Epithelial cell of prostate (primary cell): ENCODE data around the gene KLHL17.
"Not testable (repeated sequence)": the region's sequence is repeated elsewhere in the genome, so short reads cannot be mapped to it uniquely, and the experiment has no call there.

Experiments
- DNase-seq: peaks from one replicate; pipeline ENCODE4 v3.0.0-alpha.2; 2011; ENCODE audit warnings: low read depth, low spot score
- H3K27ac ChIP-seq: fragments of 450-650 bp; 2 replicates; pipeline ENCODE4 v1.5.1; 2017; ENCODE audit warnings: mild to moderate bottlenecking

Gene KLHL17

DNA sequence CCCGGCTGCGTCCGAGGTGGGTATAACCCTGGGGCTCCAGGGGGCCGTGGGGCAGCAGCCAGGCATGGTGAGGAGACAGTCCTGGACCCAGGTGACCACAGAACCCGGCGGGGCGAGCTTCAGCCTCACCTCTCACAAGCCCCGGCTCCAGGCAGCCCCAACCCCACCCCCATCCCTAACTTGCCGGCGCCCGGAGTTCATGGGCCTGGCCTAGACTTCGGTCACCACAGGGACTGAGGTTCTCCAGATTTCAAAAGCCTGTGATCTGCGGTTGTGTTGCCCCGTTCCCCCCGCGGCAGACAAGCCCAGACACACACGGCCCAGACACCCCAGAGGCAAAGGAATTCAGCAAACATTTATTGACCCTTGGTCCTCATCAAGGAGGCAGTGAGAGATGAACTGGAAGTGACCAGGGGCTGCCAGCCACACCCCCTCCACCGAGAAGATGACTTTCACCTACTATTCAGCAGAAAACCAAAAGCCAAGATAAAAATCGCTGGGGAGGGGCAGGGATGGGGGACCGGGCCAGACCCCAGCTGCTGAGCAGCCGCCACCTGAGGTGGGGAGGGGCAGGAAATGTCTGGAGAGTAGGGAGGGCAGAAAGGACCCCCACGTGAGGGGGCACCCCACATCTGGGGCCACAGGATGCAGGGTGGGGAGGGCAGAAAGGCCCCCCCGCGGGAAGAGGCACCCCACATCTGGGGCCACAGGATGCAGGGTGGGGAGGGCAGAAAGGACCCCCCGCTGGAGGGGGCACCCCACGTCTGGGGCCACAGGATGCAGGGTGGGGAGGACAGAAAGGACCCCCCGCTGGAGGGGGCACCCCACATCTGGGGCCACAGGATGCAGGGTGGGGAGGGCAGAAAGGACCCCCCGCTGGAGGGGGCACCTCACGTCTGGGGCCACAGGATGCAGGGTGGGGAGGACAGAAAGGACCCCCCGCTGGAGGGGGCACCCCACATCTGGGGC lies 35.6 kb downstream of the KLHL17 start:
- DNase-seq, result no peak
- no peak overlapping the region for H3K27ac ChIP-seq

- no peak overlapping the region for H3K27ac ChIP-seq
- no peak for DNase-seq
Observed at GRCh38 chr1:996851-997712, 36.7 kb downstream of the KLHL17 start.

DNA sequence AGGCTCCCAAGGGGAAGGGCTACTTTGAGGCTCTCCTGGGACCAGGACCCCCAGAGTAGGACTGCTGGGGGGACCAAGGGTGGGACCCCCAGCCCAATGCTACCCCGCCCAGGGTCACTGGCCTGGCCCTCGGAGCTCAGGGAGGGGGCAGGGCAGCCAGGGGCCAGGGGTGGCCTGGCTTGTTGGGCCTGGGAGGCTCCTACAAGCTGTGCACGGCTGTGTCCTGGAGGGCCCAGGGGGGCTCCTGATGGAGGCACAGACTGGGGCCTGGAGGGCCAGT lies 37.3 kb downstream of the KLHL17 start:
- no peak overlapping the region for H3K27ac ChIP-seq
- no peak for DNase-seq

- H3K27ac ChIP-seq, result no peak overlapping the region
- DNase-seq, result no peak
Observed at GRCh38 chr1:997993-998744, 37.8 kb downstream of the KLHL17 start.

GRCh38 chr1:998745-998994 lies 38.3 kb downstream of the KLHL17 start:
- DNase-seq, result no peak
- no peak overlapping the region for H3K27ac ChIP-seq

GRCh38 chr1:998995-999724 lies 38.8 kb downstream of the KLHL17 start:
- peak overlapping the region; percentile 79 for H3K27ac ChIP-seq
- DNase-seq, result no peak

DNA sequence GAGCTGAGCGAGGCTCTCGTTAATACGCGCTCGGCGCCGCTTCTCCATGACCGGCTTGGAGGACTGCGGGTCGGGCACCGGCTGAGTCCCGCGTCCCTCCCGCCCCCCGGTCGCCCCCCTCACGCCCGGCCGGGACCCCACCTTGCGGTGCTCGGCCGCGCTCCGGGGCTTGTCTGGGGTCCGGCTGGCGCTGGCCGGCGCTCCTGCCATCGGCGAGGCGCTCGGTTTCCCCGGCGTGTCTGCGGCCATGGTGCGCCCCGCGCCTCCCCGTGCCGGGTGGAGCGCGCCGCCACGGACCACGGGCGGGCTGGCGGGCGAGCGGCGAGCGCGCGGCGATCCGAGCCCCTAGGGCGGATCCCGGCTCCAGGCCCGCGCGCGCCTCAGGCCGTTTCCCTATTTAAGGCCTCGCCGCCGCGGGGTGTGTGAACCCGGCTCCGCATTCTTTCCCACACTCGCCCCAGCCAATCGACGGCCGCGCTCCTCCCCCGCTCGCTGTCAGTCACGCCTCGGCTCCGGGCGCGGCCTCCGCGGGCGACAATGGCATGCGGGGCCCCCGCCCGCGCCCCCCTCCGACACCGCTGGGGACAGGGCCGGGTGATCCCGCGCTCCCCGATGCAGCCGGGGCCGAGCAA lies 39.5 kb downstream of the KLHL17 start, which contains the start of gene HES4:
Gene HES4 (minus strand): TSS at position 373 of the 632 bp plus-strand sequence. CDS start 124 bp downstream, at position 249.
- H3K27ac ChIP-seq, result peak within 1 kb of the TSS; percentile 79
- peak; percentile 64 for DNase-seq

DNA sequence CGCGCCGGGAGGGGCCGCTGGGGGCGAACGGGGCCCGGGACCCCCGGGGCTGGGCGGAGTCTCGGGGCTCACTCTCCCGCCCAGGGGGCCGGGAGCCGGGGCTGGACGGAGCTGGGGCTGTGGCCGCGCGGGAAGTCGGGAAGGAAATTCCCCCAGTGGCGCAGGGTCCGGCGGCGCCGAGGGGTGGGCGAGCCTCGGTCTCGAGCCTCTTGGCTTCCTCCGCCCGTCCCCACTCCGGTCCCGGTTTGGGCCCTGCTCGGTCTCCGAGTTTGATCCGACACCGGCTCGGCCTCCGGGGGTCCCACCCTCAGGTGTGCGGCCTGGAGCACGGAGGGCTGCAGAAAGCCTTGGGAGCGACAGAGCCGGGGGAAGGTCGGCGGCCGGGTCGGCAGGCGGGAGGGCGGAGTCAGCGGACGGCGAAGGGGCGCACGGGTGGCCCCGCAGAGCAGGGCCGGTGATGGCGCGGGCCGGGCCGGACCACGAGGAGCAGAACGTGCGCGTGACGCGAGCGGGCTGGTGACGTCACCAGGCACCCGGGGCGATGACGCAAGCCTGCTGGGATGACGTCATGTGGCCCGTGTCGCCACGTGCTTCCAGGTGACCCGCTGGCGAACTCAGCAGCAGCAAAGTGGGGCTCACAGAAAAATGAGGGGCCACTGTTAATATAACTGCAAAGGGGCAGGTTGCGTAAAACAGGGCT lies 40.1 kb downstream of the KLHL17 start:
- DNase-seq, result no peak
- H3K27ac ChIP-seq, result peak overlapping the region; percentile 79

DNA sequence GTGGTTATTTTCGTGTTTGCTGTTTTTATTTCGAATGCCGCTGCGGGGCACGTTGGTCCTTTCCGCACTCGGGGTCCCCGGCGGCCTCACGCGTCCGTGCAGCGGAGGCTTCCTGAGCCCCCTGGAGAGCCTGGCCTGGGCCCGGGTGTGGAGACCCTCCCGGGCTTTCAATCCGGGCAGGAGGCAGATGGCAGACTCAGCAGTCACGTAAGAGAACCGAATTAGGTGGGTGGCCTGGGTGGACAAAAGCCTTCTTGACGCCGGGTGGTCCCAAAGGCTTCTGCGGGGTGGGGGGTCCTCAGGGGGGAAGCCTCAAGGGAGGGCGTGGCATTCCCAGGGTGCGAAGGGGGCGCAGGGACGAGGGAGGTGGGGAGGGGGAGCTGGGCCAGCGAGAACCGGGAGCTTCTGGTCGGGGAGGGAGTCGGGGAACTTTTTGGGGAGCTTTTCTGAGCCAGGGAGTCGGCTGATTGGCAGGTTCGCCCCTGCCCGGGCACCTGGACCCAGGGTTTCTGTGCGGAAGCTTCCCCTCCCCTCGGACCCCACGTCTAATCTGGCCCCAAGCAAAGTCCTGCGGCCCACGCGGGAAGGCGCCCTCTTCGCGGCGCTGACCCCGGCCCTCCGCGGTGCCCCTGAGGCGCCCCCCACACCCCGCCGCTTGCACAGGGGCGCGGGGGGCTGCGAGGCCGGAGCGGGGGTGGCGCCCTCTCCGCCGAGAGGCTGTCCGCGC lies 40.8 kb downstream of the KLHL17 start:
- no peak for DNase-seq
- H3K27ac ChIP-seq, result peak overlapping the region; percentile 79

DNA sequence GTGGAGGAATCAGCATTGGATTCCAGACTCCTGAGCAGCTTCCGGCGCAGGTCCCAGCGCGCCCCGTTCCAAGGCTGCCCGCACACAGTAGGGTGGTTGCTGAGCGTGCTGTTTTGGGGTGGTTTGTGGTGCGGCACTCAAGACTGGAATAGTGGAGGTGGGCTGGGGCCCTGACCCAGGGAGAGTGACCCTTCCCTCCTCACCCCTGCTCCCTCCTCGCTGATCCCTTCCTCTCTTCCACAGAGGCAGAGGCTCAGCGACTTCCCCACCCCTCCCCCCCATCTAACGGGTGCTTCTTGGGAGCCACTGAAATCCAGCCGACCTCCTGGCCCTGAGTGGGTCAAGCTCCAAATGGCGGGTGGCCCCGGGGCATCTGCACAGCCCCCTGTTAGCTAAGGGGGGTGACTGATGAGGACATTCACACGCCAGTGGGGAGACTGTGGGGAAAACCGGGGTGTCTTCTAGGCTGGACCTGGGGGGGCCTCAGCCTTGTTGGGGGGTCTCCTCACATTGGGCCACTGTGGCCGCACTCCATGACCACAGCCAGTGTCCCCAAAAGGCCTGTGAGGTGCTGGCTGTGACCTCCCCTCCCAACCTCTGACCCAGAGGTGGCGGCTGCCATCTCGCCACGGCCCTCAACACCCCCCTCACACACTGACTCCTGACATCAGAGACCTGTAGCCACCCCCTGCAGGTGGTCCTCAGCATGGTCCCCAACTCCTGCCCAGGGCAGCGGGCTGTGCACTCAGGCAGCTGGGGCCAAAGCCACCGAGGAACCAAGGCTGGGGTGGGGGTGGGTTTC lies 43.4 kb downstream of the KLHL17 start:
- no peak overlapping the region for H3K27ac ChIP-seq
- no peak for DNase-seq

DNA sequence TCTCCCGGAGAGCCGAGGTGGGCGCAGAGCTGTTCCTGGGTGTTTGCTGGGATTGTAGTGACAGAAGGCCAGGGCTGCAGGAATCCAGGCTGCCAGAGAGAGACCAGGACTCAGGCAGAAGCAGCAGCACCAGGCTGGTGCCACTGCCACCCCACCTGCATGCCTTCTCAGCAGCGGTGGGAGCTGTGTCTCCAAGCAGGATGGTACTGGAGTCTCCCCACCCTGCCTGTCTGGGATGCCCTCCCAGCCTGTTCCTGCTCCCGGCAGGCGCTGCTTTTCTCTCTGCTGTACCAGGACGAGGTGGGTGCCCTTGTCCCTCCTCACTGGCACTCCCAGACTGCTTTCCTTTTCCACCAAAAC lies 44.0 kb downstream of the KLHL17 start:
- no peak overlapping the region for H3K27ac ChIP-seq
- DNase-seq, result no peak

DNA sequence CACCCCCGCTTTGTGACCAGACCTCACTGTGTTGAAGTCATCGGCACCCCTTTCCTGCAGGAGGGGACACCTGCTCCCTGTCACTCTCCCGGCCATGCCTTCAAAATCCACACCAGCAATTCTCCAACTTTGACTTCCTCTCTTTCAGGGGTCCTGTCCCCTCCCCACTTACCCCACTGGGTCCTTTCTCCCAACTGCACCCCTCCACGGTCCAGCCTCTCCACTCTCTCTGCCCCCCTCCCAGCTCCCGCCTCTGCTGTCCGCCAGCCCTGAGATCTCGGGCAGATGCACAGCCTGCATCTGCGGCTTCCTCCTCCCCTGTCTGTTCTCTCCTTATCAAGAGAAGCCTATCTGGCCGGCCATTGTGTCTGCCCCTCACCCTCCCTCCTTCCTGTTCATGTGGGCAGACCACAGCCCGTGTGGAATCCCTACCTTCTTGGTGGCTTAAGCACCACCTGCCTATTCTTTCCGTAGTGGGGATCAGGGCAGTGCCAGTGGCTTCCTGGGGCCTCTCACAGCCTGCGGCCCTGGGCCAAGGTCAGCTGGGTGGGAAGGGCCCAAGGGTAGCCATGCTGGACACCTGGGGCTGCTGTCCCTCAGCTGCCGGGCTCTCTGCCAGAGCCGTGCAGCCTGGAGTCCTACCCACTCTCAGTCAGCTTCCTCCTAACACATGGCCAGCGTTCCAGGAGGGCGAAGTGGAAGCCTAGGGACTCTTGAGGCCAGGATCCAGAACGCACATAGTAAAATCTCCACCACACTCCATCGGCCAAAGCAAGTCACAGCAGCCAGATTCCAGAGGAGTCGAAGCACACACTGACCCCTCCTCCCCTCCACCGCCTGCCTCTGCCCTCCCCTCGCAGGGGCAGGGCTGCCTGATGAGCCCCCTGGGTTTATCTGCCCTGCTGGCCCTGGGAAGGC lies 44.7 kb downstream of the KLHL17 start:
- no peak for DNase-seq
- no peak overlapping the region for H3K27ac ChIP-seq

- H3K27ac ChIP-seq, result no peak overlapping the region
- DNase-seq, result no peak
Observed at GRCh38 chr1:1005774-1006304, 45.5 kb downstream of the KLHL17 start.

- no peak overlapping the region for H3K27ac ChIP-seq
- DNase-seq, result no peak
Observed at GRCh38 chr1:1006305-1007159, 46.1 kb downstream of the KLHL17 start.

DNA sequence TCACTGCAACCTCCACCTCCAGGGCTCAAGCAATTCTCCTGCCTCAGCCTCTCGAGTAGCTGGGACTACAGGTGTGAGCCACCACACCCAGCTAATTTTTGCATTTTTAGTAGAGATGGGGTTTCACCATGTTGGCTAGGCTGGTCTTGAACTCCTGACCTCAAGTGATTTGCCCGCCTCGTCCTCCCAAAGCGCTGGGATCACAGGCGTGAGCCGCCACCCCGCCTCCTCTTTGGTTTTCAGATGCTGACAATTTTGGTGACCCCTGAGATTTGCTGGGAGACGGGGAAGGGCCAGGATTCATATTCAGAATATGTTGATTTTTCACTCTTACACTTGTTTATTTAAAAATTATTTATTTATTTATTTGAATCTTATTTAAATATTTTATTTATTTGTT lies 49.7 kb downstream of the KLHL17 start:
- not testable (repeated sequence) for DNase-seq, H3K27ac ChIP-seq
